KG1 (cell line): ENCODE results near the gene CAMK2G.

Source experiments
- DNase-seq: peaks from one replicate; lab custom pipeline; 2025; lab: John Stamatoyannopoulos, UW

The CAMK2G gene

GRCh38 chr10:73863039-73863817, 11.1 kb downstream of the CAMK2G start:
- no peak for DNase-seq

GRCh38 chr10:73862011-73862410, 12.3 kb downstream of the CAMK2G start:
- DNase-seq = no peak

DNA sequence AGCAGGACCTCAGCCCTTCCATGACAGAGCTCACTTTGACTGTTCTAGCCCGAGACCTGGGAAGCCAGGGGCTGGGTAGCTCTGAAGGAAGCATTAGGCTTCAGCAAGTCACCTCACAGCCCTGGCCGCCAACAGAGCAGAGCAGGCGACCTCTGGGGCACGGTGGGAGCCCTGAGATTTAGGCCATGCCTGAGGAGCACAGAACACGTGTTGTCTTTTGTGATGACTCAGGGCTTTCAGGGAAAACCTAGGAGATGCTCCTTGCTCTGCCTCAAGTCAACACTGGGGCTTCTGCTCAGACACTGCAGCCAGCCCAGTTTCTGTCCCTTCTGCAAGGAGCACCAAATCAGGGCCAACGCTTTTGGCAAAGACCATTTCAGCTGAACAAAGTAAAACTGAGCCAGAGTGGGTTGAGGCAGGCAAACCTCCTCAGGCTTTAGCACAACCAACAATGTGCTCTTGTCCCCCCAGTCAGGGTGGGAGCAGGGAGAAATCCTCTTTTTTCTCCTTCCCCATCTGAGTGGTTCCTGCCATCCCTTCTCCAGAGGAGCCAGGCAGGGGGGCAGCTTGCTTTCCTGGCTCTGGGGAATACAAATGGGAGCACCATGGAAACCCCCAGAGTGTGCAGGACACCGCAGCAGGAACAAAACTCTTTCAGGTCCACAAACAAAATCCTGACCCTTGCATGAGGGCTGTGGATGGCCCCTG, 14.4 kb downstream of the CAMK2G start:
- DNase-seq = no peak

DNA sequence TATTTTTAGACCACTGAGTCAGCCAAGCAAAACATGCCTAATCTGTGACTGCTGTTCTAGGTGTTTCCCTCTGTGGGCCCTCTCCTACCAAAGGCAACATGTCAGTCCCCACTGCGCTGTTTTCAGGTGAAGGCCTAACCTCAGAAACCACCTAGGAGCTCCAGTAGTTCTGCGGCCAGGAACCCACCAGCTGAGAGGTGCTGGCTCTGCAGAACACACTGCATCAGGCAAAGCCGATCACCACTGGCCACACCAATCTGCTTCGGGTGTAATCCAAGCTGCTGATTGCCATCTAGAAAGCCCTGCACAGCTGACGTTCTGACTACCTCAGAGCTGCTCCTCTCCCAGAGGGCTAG, 14.9 kb downstream of the CAMK2G start:
- DNase-seq = no peak

DNA sequence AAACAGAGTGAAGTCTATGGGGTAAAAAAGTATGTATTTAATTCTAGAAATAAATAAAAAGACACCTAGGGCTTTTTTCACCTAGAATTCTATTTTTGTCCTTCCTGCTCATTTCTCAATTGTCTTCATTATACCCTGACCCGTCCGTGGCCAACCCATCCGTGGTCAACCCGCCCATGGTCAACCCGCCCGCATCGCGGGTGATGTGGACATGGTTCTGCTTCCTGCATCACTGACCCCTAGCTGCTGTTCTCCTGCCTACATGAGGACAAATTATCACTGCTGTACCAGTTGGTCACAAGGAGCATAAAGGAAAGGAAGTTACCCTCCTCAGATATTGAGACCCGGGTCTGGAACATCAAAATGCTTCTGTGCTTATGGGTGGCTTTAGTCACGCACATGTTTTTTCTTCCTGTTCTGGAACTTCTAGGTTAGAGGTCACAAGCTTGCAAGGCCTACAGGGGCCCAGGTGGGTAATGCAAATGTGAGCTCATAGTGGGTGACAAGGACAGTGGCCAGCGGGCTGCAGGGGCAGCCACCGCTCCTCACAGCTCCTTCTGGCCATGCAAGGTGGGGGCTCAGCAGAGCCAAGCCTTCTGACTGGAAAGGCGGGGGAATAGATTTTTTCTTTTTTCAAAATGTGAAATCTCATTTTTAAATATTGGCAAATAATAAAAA, 15.5 kb downstream of the CAMK2G start:
- DNase-seq = no peak

- DNase-seq = no peak
Measured at GRCh38 chr10:73858013-73858708, 16.2 kb downstream of the CAMK2G start.

- DNase-seq = no peak
Measured at GRCh38 chr10:73857446-73857845, 16.9 kb downstream of the CAMK2G start.

DNA sequence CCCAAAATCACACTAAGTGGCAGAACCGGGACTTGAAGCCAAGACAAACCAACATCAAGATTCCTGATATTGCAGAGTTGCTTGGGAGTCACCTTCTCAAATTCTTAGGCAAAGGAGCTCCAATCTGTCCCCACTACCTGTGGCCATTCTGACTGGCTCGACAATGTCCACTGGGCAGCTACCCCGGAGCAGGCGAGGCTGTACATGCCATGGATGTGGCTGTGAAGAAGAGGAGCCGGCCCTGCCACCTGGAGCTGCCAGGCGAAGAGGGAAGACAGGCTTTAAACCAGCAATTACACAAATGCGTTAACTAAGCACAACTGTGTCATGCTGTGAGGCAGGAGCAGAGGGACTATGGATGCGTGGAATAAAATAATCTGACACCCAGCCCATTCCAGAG, 18.1 kb downstream of the CAMK2G start:
- DNase-seq = no peak

DNA sequence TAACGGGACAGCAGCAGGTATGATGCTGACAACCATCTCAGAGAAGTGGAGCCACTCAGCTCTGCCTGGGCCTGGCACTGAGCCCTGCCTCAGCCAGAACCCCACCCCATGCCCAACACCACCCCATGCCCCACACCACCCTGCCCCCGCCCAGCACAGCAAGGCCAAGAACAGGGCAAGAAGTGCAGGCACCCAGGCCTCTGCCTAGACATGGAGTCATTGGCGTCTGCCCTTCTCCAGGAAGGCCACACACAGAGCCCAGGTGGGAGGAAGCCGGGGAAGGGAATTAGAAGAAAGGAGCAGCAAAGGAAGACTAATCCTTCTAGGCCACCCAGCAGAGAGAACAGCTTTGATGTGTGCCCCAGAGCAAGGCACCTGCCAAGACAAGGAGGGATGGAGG, 18.9 kb downstream of the CAMK2G start:
- DNase-seq = no peak

GRCh38 chr10:73854310-73854709, 20.0 kb downstream of the CAMK2G start:
- DNase-seq = no peak

DNA sequence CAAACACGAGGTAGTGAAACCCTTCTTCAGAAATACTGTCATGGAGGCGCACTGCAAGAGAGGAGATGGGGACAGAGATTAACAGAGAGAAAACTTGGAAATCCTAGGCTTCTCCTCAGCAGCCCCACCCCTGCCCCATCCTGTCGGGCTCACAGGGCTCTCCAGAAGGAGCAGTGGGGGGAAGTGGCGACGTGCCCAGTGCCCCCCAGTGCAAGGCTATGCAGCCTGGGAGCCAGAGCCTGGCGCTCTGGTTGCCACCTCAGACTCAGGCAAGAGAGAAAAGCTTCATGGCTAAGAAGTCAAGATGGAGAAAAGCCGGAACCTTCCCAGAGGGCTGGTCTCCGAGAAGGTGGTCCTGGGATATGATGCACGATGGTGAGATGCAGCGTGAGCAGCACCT, 21.2 kb downstream of the CAMK2G start:
- DNase-seq = no peak

GRCh38 chr10:73850863-73851461, 23.4 kb downstream of the CAMK2G start:
- DNase-seq = no peak

DNA sequence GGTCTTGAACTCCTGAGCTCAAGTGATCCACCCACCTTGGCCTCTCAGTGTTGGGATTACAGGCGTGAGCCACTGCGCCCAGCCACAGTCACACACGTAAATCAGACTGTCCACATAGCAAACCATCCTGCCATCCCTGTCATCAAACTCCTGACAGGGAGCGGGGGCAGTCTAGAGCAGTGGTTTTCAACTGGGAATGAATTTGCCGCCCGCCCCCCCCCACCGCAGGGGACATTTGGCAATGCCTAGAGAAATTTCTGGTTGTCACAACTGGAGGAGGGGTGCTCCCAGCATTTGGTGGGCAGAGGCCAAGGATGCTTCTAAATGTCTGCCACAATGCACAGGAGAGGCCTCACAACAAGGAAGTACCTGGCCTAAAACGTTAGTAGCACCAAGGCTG, 24.1 kb downstream of the CAMK2G start:
- DNase-seq = no peak

DNA sequence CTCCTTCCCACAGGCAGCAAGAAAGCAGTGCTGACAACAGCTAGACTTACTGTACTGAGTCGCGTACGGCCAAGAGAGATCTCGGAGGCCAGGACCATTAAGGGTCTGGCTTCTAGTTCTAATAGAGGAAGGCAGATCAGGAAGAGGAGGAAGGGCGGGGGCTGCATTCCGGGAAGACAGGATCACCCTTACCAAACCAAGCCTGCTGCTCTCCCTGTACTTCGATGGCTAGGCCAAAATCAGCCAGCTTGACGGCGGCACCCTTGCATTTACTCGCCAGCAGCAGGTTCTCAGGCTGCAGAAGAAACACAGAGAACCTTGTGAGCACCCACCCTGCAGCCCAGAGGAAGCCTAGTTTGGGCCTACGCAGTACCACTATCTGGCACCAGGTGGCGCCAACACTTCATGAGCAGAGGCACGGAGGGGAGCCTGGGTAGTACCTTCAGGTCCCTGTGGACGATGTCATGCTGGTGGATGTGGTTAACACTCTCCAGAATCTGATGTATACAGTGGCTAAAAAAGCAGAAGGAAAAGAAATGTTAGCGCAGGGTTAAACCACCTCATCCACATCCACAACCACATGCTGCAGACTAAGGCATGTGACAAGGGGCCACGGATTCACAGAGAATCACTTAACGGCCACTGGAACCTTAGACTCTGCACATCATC, 25.4 kb downstream of the CAMK2G start:
- peak; percentile 94 for DNase-seq

GRCh38 chr10:73847031-73847430, 27.3 kb downstream of the CAMK2G start:
- DNase-seq = no peak

GRCh38 chr10:73843261-73843660, 31.1 kb downstream of the CAMK2G start:
- DNase-seq = no peak

- no peak for DNase-seq
Measured at GRCh38 chr10:73842349-73842748, 32.0 kb downstream of the CAMK2G start.

DNA sequence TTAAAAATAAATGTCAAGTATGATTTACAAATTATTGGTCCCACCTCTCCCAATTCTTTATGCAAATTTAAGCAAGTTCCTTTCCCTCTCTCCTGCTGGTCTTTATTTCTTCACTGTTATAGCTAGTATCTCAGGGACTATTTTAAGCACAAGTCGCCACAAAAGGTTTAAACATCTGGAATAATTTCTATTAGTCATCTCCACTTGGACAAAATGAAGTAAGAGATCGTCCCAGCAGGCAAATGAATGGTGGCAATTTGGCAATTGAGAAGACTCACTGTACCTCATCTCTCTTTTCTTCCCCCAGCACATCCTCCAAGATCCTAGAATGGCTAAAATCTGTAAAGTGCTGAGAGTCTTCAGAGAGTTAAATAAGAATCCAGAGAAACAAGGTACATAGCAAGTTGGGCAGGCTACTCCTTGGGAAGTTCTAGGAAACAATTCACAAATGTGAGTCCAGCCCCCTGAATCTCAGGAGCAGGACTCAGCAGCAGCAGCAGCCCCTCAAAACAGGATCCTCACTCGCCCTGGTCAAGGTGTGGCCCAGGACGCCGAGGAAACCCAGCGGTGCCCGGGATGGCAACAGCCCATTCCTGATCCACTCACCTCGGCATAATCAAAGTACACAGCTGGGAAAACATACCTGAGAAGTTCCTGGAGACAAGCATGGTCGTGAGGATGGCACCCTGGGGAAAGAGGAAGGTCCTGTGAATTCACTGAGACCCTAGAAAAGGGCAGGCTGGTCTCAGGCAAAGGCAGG, 32.6 kb downstream of the CAMK2G start:
- DNase-seq = no peak

DNA sequence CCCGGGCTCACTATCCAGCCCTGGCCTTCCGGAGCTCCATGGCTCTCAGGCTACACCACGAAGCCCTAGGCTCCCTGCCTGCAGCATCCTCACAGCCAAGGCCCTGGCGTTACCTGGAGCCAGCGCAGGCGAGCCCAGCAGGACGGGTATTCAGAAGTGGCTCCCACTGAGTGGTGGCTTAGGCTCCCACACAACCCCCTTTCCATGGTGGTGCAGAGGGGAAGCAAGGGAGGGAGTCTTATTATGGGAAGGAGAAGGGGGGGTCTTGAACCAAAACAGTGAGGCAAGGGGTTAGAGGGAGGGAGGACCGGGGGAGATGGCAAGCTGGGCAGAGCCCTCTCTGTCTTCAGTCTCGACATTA, 33.3 kb downstream of the CAMK2G start:
- no peak for DNase-seq

DNA sequence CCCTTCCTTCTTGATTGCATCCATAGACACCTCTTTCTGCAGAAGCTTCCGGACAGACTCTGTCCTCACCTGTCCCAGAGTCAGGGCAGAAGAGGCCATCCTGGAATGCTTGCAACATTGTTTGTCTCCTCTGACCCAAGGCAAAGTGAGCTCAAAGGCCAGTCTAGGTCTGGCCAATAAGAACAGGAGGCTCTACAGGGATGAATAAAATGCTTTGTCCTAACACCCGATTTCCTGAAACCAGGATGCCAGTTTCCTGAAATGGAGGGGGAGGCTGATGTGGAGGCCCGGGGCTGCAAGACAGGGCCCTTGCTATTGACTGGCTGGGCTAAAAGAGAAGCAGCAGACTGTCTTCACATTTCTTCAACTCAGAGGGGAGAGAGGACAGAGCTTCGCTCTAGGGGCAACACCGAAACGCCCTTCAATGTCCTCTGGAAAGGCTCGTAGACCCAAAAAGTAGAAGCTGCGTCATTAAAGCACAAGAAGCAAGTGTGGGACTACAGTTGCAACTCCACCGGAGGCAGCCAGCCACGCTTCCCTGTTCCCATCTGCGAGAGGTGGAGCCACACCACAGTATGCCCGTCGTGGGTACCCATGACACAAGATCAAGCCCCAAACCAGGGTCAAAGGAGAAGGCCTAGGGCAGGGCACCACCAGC, 33.8 kb downstream of the CAMK2G start:
- no peak for DNase-seq

DNA sequence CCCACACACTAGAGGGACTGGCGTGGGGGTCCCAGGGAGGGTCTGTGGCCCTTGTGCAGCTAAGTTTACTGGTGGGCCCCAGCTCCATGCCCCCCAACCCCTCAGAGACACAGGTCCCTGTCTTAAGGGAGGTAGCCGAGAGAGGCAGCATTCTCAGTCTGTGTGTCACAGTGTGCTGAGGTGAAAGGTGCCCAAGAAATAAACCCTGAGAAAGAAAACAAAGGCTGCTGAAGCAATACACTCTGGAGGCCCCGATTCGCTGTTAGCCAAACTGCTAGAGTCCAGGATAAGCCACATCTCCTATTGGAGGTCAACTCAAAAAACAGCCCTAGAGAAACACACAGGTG, 34.3 kb downstream of the CAMK2G start:
- DNase-seq = no peak
